ENCODE measurements around the gene APOA4. TPM values are rescaled to one million over a fixed set of nuclear protein-coding genes. Genes with fewer than 3 reads are reported as not detected.

APOA4 gene
- total and polyA plus RNA-seq, 9 of the 15 experiments (the other 6 are each of a cell fraction or from before 2014, with no cell fraction given), result 0.07 TPM; not detected in 8

DNA sequence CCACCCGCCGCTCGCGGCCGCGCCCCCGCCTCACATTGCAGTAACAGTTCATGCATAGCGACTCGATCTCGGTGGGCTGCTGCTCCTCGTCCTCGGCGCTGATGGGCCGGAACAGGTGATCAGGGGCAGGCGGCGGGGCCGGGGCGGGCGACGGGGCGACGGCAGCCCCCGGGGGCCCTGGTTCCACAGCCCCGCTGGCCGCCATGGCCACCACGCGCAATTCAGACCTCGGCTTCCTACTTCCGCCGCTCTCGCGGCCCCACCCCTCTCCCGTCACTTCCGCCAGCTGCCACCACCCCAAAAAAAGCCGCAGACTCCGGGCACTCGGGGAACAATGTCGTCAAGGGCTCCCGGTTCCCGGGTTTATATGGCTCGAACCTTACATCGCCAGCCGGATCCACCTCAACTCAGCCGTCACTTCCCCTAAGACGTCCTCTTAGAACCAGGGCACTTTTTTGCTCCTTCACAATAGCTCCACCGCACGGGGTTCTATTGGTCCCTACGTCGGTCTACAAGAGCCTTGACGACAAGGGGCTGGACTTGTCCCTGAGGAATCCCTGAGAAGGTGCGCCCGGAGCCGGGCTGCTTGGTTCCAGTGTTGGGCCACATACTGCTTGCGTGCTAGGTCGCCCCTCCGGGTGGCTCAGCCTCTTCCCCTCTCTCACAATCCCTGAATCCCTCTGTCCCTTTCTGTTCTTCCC is 35.2 kb downstream of the APOA4 start, which contains the start of gene ZPR1 (continued):
- TF ChIP-seq CSDE1 (IDR thresholded peaks at IDR 0.05) (no peak), ZNF143 (CRISPR knock-in tag; IDR thresholded peaks at IDR 0.05) (no peak), CBX2 (IDR thresholded peaks at IDR 0.05; ENCODE audit: insufficient read depth, low read length, poor library complexity, severe bottlenecking) (no peak), MCM7 (IDR thresholded peaks at IDR 0.05) (no peak), POU5F1 (IDR thresholded peaks at IDR 0.05; ENCODE audit: borderline replicate concordance, low read depth, low read length, partially characterized antibody) (no peak), SRSF9 (IDR thresholded peaks at IDR 0.05; ENCODE audit: borderline replicate concordance, low read depth, low read length) (no peak), USF1 (CRISPR knock-in tag; IDR thresholded peaks at IDR 0.05) (no peak), HBP1 (CRISPR knock-in tag; IDR thresholded peaks at IDR 0.05) (no peak), PHF20 (IDR thresholded peaks at IDR 0.05; ENCODE audit: partially characterized antibody) (peak; percentile 89), HDAC3 (IDR thresholded peaks at IDR 0.05; ENCODE audit: borderline replicate concordance, partially characterized antibody) (no peak), RHOXF2B (CRISPR knock-in tag; conservative IDR thresholded peaks at IDR 0.05) (no peak), KDM1A (IDR thresholded peaks at IDR 0.05) (no peak), CREM (IDR thresholded peaks at IDR 0.05; ENCODE audit: low read depth) (peak; percentile 93), FIP1L1 (IDR thresholded peaks at IDR 0.05; ENCODE audit: low read depth, low read length, poor library complexity, severe bottlenecking) (no peak), ZNF444 (CRISPR knock-in tag; IDR thresholded peaks at IDR 0.05) (no peak), MECOM (CRISPR knock-in tag; IDR thresholded peaks at IDR 0.05) (no peak), KHSRP (IDR thresholded peaks at IDR 0.05) (no peak), POLR3G (IDR thresholded peaks at IDR 0.05; ENCODE audit: extremely low read depth, insufficient read length, insufficient replicate concordance) (no peak), HMG20B (CRISPR knock-in tag; IDR thresholded peaks at IDR 0.05) (no peak), ZNF12 (CRISPR knock-in tag; IDR thresholded peaks at IDR 0.05) (no peak), BHLHE40 (IDR thresholded peaks at IDR 0.05; ENCODE audit: low read length) (no peak), ZNF511 (CRISPR knock-in tag; IDR thresholded peaks at IDR 0.05) (no peak)
- TF ChIP-seq, protein P1, sequence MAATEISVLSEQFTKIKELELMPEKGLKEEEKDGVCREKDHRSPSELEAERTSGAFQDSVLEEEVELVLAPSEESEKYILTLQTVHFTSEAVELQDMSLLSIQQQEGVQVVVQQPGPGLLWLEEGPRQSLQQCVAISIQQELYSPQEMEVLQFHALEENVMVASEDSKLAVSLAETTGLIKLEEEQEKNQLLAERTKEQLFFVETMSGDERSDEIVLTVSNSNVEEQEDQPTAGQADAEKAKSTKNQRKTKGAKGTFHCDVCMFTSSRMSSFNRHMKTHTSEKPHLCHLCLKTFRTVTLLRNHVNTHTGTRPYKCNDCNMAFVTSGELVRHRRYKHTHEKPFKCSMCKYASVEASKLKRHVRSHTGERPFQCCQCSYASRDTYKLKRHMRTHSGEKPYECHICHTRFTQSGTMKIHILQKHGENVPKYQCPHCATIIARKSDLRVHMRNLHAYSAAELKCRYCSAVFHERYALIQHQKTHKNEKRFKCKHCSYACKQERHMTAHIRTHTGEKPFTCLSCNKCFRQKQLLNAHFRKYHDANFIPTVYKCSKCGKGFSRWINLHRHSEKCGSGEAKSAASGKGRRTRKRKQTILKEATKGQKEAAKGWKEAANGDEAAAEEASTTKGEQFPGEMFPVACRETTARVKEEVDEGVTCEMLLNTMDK (IDR thresholded peaks at IDR 0.05; ENCODE audit: borderline replicate concordance, insufficient read depth, low read depth, low read length, poor library complexity, severe bottlenecking), result no peak
- TF ChIP-seq, protein P2, sequence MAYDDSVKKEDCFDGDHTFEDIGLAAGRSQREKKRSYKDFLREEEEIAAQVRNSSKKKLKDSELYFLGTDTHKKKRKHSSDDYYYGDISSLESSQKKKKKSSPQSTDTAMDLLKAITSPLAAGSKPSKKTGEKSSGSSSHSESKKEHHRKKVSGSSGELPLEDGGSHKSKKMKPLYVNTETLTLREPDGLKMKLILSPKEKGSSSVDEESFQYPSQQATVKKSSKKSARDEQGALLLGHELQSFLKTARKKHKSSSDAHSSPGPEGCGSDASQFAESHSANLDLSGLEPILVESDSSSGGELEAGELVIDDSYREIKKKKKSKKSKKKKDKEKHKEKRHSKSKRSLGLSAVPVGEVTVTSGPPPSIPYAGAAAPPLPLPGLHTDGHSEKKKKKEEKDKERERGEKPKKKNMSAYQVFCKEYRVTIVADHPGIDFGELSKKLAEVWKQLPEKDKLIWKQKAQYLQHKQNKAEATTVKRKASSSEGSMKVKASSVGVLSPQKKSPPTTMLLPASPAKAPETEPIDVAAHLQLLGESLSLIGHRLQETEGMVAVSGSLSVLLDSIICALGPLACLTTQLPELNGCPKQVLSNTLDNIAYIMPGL (CRISPR knock-in tag; IDR thresholded peaks at IDR 0.05), result no peak
